GM19035 (cell line): Measurements from ENCODE around the gene FGF1.

Experiments used
- ATAC-seq: cut with Tn5 transposase; IDR thresholded peaks from one replicate; pipeline ENCODE4 v1.9.1; 2021; ENCODE audit not compliant: unreplicated experiment

The FGF1 gene

GRCh38 chr5:142544946-142545649, 140.8 kb downstream of the FGF1 start:
- no peak for ATAC-seq

GRCh38 chr5:142544071-142544753, 141.7 kb downstream of the FGF1 start:
- ATAC-seq, result no peak

- ATAC-seq, result no peak
Observed at GRCh38 chr5:142542906-142543305, 143.0 kb downstream of the FGF1 start.
